Measurements from ENCODE around the gene GPSM3. TPM values are rescaled to one million over a fixed set of nuclear protein-coding genes. Genes with fewer than 3 reads are reported as not detected.

GPSM3 gene
- total RNA-seq, 1 experiment from 2014 or later, result 10.4 TPM

- BruUV-seq (replicated peaks), result no TSS peak
- Histone ChIP-seq H3K4me2 (no peak overlapping the region; the same call in 1 of the 2 replicates), H3K36me3 (ENCODE audit: low read depth) (0 out of 2 replicates have a peak, but pooled peaks cover 3% of the 10 kb centered on the region), H4K20me1 (ENCODE audit: insufficient read depth) (0 out of 2 replicates have a peak, but pooled peaks cover 2% of the 10 kb centered on the region), H3K27ac (no peak overlapping the region), H2AFZ (no peak overlapping the region), H3K27me3 (ENCODE audit: insufficient read depth, low read depth) (no peaks in the 10 kb centered on the region), H3F3A (ENCODE audit: insufficient read depth, low read depth) (peaks cover 25% of the 10 kb centered on the region; the same call in 1 of the 2 replicates), H3K9me2 (ENCODE audit: insufficient read depth) (no peaks in the 10 kb centered on the region), H3K79me2 (ENCODE audit: low read depth) (peaks cover 30% of the 10 kb centered on the region), H3K4me3 (no peak overlapping the region), H3K4me1 (replicated peaks; ENCODE audit: insufficient read depth) (peaks cover 24% of the 10 kb centered on the region), H3K9me3 (ENCODE audit: insufficient read depth, low read depth) (no peaks in the 10 kb centered on the region)
- TF ChIP-seq CTCF (conservative IDR thresholded peaks at IDR 0.05) (no peak), EZH2 (IDR thresholded peaks at IDR 0.05; ENCODE audit: low read depth) (no peak)
- ChIA-PET CTCF (interaction anchor here (1.0 kb wide), 1 partner anchor 18 kb away, joined by 5 read pairs; no protein-coding TSS in a partner anchor), POLR2A (ENCODE audit: unreplicated experiment) (no interaction called here)
- DNase-seq, result no peak
- intact Hi-C loops (cut with micrococcal nuclease; ENCODE audit: unreplicated experiment), result no loop called here
These were observed 41.1 kb downstream of the GPSM3 start for GRCh38 chr6:32151181-32151862.

GRCh38 chr6:32149932-32150870 is 42.2 kb downstream of the GPSM3 start:
- H3K36me3 ChIP-seq (ENCODE audit: low read depth), result no peaks in the 10 kb centered on the region
- ChIA-PET POLR2A (ENCODE audit: unreplicated experiment) (no interaction called here), CTCF (interaction anchor here (1.0 kb wide), 1 partner anchor 19 kb away, joined by 5 read pairs; no protein-coding TSS in a partner anchor)
- peaks cover 28% of the 10 kb centered on the region for H3K4me1 ChIP-seq (replicated peaks; ENCODE audit: insufficient read depth)
- intact Hi-C loops (cut with micrococcal nuclease; ENCODE audit: unreplicated experiment), result no loop called here
- no peaks in the 10 kb centered on the region for H3K9me2 ChIP-seq (ENCODE audit: insufficient read depth)
- H3K4me3 ChIP-seq, result no peak overlapping the region
- no peak overlapping the region for H2AFZ ChIP-seq
- DNase-seq, result no peak
- no peak for TF ChIP-seq EZH2 (IDR thresholded peaks at IDR 0.05; ENCODE audit: low read depth)
- no peak for TF ChIP-seq CTCF (conservative IDR thresholded peaks at IDR 0.05)
- no peaks in the 10 kb centered on the region for H3K9me3 ChIP-seq (ENCODE audit: insufficient read depth, low read depth)
- H3K27ac ChIP-seq, result no peak overlapping the region
- BruUV-seq (replicated peaks), result no TSS peak
- no peaks in the 10 kb centered on the region for H3K27me3 ChIP-seq (ENCODE audit: insufficient read depth, low read depth)
- peaks cover 22% of the 10 kb centered on the region for H3K79me2 ChIP-seq (ENCODE audit: low read depth)
- H3K4me2 ChIP-seq, result no peak overlapping the region
- H3F3A ChIP-seq (ENCODE audit: insufficient read depth, low read depth), result peaks cover 33% of the 10 kb centered on the region; the same call in 1 of the 2 replicates
- 0 out of 2 replicates have a peak, but pooled peaks cover 2% of the 10 kb centered on the region for H4K20me1 ChIP-seq (ENCODE audit: insufficient read depth)

GRCh38 chr6:32149092-32149755 is 43.2 kb downstream of the GPSM3 start:
- ChIA-PET POLR2A (ENCODE audit: unreplicated experiment) (no interaction called here), CTCF (no interaction called here)
- Histone ChIP-seq H3K9me2 (ENCODE audit: insufficient read depth) (no peaks in the 10 kb centered on the region), H3F3A (ENCODE audit: insufficient read depth, low read depth) (peaks cover 36% of the 10 kb centered on the region; the same call in 1 of the 2 replicates), H3K9me3 (ENCODE audit: insufficient read depth, low read depth) (no peaks in the 10 kb centered on the region), H2AFZ (no peak overlapping the region), H3K4me3 (no peak overlapping the region), H3K79me2 (ENCODE audit: low read depth) (peaks cover 13% of the 10 kb centered on the region), H3K4me1 (replicated peaks; ENCODE audit: insufficient read depth) (peaks cover 32% of the 10 kb centered on the region), H3K4me2 (no peak overlapping the region), H3K36me3 (ENCODE audit: low read depth) (no peaks in the 10 kb centered on the region), H3K27me3 (ENCODE audit: insufficient read depth, low read depth) (no peaks in the 10 kb centered on the region), H3K27ac (no peak overlapping the region), H4K20me1 (ENCODE audit: insufficient read depth) (no peaks in the 10 kb centered on the region)
- DNase-seq, result no peak
- no peak for TF ChIP-seq EZH2 (IDR thresholded peaks at IDR 0.05; ENCODE audit: low read depth)
- TF ChIP-seq CTCF (conservative IDR thresholded peaks at IDR 0.05), result no peak
- intact Hi-C loops (cut with micrococcal nuclease; ENCODE audit: unreplicated experiment), result no loop called here
- no TSS peak for BruUV-seq (replicated peaks)

All from PC-9 (cell line).